DND-41 (cell line): Measurements from ENCODE around the gene HSP90B1.

Experiments
- ATAC-seq: fragments of 200-7000 bp; cut with Tn5 transposase; 3 replicates; pipeline ENCODE4 v1.9.1; 2021; ENCODE audit warnings: low read depth; ENCODE audit not compliant: insufficient read depth
- DNase-seq: peaks from one replicate; pipeline ENCODE4 v3.0.0-alpha.2; 2020
- H2AFZ ChIP-seq: 2 replicates; pipeline ENCODE4 v1.6.0; 2012; ENCODE audit warnings: low read depth, low read length
- H3K27ac ChIP-seq: 2 replicates; pipeline ENCODE4 v1.5.1; 2012; ENCODE audit warnings: low read length, inconsistent platforms
- H3K27me3 ChIP-seq: fragments of 200-600 bp; sonication (generic); 2 replicates; pipeline ENCODE4 v1.6.0; 2012; ENCODE audit warnings: low read length, mild to moderate bottlenecking, inconsistent platforms; ENCODE audit not compliant: insufficient read depth, poor library complexity
- H3K36me3 ChIP-seq: 2 replicates; pipeline ENCODE4 v1.5.1; 2012; ENCODE audit warnings: low read length, inconsistent platforms; ENCODE audit not compliant: insufficient read depth
- H3K4me1 ChIP-seq: 2 replicates; pipeline ENCODE4 v1.5.1; 2012; ENCODE audit warnings: mild to moderate bottlenecking, low read length; ENCODE audit not compliant: insufficient read depth
- H3K4me2 ChIP-seq: 2 replicates; pipeline ENCODE4 v1.6.0; 2012; ENCODE audit warnings: mild to moderate bottlenecking, moderate library complexity, low read length, inconsistent platforms; ENCODE audit not compliant: insufficient read depth
- H3K4me3 ChIP-seq, 2 experiments: fragments of 200-600 bp in 1 of 2; shearing (Covaris generic) in 1 of 2; 2 replicates each; pipeline ENCODE4 v1.5.1; 2012 to 2016; ENCODE audit warnings: inconsistent platforms in 2 of 2, low read length in 2 of 2, mild to moderate bottlenecking in 2 of 2, low read depth in 1 of 2, moderate library complexity in 1 of 2
- H3K79me2 ChIP-seq: 2 replicates; pipeline ENCODE4 v1.6.0; 2012; ENCODE audit warnings: low read length, inconsistent platforms; ENCODE audit not compliant: insufficient read depth
- H3K9ac ChIP-seq: 2 replicates; pipeline ENCODE4 v1.6.0; 2012; ENCODE audit warnings: low read depth, mild to moderate bottlenecking, inconsistent platforms, low read length, moderate library complexity
- H3K9me3 ChIP-seq: 2 replicates; pipeline ENCODE4 v1.5.1; 2012; ENCODE audit warnings: low read length, moderate library complexity, mild to moderate bottlenecking, inconsistent platforms; ENCODE audit not compliant: insufficient read depth, severe bottlenecking
- H4K20me1 ChIP-seq: 2 replicates; pipeline ENCODE4 v1.6.0; 2012; ENCODE audit warnings: low read length; ENCODE audit not compliant: insufficient read depth
- EZH2 ChIP-seq: IDR thresholded peaks from 3 replicates; pipeline ENCODE4 v1.6.1; 2012; ENCODE audit warnings: borderline replicate concordance, low read depth, mild to moderate bottlenecking, moderate library complexity, low read length, inconsistent platforms; ENCODE audit not compliant: severe bottlenecking
- TF ChIP-seq, protein P1 (sequence below): IDR thresholded peaks from 2 replicates; pipeline ENCODE4 v1.5.1; 2012; ENCODE audit warnings: borderline replicate concordance, low read length, moderate library complexity, mild to moderate bottlenecking; ENCODE audit not compliant: poor library complexity, severe bottlenecking; ENCODE audit errors: extremely low read depth

HSP90B1 gene

DNA sequence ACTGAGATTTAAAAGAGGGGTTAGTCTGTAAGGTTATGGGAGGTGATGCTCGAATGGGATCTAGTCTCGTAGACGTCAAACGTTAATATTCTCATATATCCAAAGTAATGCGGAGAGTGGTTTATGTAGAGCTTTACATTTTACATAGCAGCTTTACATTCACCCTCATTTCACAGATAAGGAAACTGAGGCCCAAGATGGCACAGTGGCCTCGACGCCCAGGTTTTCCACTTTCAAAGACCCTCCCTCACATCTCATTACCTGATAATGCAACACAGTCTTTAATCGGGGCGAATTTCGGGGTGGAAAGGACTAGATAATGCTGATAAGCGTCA is 35.0 kb downstream of the HSP90B1 start:
- Histone ChIP-seq H3K4me2 (peak overlapping the region; percentile 66), H4K20me1 (peaks cover 15% of the 10 kb centered on the region), H3K79me2 (peaks cover 63% of the 10 kb centered on the region), H2AFZ (peak overlapping the region; percentile 94), H3K9me3 (no peaks in the 10 kb centered on the region), H3K27me3 (no peaks in the 10 kb centered on the region), H3K36me3 (peaks cover 23% of the 10 kb centered on the region), H3K4me3 (peak overlapping the region; percentile 43 to 77), H3K4me1 (peaks cover 39% of the 10 kb centered on the region), H3K9ac (peak overlapping the region; percentile 83), H3K27ac (peak overlapping the region; percentile 91)
- DNase-seq (no peak), ATAC-seq (no peak; the same call in 2 of the 3 replicates)
- TF ChIP-seq EZH2, result no peak
- TF ChIP-seq, protein P1, sequence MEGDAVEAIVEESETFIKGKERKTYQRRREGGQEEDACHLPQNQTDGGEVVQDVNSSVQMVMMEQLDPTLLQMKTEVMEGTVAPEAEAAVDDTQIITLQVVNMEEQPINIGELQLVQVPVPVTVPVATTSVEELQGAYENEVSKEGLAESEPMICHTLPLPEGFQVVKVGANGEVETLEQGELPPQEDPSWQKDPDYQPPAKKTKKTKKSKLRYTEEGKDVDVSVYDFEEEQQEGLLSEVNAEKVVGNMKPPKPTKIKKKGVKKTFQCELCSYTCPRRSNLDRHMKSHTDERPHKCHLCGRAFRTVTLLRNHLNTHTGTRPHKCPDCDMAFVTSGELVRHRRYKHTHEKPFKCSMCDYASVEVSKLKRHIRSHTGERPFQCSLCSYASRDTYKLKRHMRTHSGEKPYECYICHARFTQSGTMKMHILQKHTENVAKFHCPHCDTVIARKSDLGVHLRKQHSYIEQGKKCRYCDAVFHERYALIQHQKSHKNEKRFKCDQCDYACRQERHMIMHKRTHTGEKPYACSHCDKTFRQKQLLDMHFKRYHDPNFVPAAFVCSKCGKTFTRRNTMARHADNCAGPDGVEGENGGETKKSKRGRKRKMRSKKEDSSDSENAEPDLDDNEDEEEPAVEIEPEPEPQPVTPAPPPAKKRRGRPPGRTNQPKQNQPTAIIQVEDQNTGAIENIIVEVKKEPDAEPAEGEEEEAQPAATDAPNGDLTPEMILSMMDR, result no peak

DNA sequence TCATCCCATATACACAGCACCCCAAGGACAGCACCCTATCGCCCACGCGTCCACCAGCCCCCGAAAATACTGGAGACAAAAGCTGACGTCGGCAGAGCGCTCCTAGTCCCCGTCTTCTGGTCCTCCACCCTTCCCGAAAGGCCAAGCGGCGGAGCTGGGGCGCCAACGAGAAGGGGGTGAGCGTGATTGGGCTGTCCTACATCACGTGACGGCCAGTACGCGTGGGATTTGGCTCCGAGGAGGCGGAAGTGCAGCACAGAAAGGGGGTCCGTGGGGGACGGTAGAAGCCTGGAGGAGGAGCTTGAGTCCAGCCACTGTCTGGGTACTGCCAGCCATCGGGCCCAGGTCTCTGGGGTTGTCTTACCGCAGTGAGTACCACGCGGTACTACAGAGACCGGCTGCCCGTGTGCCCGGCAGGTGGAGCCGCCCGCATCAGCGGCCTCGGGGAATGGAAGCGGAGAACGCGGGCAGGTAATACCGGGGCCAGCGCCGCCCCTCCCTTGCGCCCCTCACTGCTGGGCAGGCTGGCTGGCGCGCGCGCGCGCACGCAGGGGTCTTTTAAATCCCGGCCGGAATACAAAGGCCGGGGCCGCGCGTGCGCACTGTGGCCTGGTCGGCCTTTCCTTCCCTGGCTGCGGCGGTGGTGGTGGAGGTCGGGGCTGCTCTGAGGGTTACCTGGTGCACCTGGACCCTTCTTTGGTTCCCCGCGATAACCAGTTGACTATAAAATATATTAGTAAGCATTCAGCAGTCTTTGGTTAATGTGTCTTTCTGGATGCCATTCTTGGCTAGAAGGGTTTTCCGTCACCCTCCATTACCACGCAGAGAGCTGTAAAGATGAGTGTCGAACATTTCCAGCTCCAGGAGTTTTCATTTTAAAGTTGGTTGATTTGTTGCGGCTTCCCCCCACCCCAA is 35.6 kb downstream of the HSP90B1 start, which contains the start of gene TDG:
Gene TDG (plus strand): TSS at position 283 of the 915 bp plus-strand sequence. CDS start 166 bp downstream, at position 449.
- peaks cover 69% of the 10 kb centered on the region for H3K79me2 ChIP-seq
- ATAC-seq, result peak; percentile 94
- H2AFZ ChIP-seq, result peak within 1 kb of the TSS; percentile 94
- H3K9ac ChIP-seq, result peak within 1 kb of the TSS; percentile 83
- peak; percentile 99 for DNase-seq
- peak within 1 kb of the TSS; percentile 43 to 77 for H3K4me3 ChIP-seq
- TF ChIP-seq, protein P1, result peak; percentile 16
- TF ChIP-seq EZH2, result no peak
- H4K20me1 ChIP-seq, result peaks cover 16% of the 10 kb centered on the region
- peaks cover 39% of the 10 kb centered on the region for H3K4me1 ChIP-seq
- no peaks in the 10 kb centered on the region for H3K27me3 ChIP-seq
- H3K36me3 ChIP-seq, result peaks cover 23% of the 10 kb centered on the region
- peak within 1 kb of the TSS; percentile 66 for H3K4me2 ChIP-seq
- peak within 1 kb of the TSS; percentile 91 for H3K27ac ChIP-seq
- no peaks in the 10 kb centered on the region for H3K9me3 ChIP-seq

DNA sequence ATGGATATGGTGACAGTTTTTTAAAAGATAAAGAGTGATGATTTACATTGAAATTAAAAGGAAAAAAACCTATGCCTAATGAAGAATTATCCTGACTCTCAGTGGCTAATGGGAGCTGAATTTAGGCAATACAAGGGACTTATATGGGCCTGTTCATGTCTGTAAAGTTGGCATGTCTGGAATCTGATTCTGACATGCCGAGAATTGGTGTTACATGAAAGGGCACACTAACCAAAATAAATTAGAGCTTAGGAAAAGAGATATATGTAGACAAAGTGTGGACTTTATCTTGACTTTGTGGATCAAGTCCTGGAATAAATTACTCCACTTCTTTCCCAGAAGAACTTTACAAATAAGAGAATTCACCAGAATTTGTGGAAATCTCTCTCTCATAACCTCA is 36.5 kb downstream of the HSP90B1 start:
- no peak for DNase-seq
- Histone ChIP-seq H3K79me2 (peaks cover 78% of the 10 kb centered on the region), H4K20me1 (peaks cover 20% of the 10 kb centered on the region), H2AFZ (peak overlapping the region; percentile 79; the same call in 1 of the 2 replicates), H3K36me3 (peaks cover 23% of the 10 kb centered on the region), H3K9ac (peak overlapping the region; percentile 83), H3K27ac (peak overlapping the region; percentile 85), H3K9me3 (no peaks in the 10 kb centered on the region), H3K4me2 (peak overlapping the region; percentile 66), H3K27me3 (no peaks in the 10 kb centered on the region), H3K4me3 (peak overlapping the region; percentile 43 to 77), H3K4me1 (peaks cover 39% of the 10 kb centered on the region)
- ATAC-seq, result no peak
- TF ChIP-seq EZH2, result no peak
- TF ChIP-seq, protein P1, result no peak
